H1 (cell line): ENCODE results near the gene TSPEAR. TPM values are rescaled to one million over a fixed set of nuclear protein-coding genes. Genes with fewer than 3 reads are reported as not detected.

Experiments
- CTCF ChIA-PET: fragments of 300-600 bp; sonication (Branson Sonifier 250); formaldehyde crosslinking; loops from one replicate; lab custom pipeline; 2021; ENCODE audit not compliant: partially characterized antibody; lab: Charles Lee
- POLR2A ChIA-PET: fragments of 300-600 bp; sonication (Branson Sonifier 250); formaldehyde crosslinking; loops from one replicate; lab custom pipeline; 2021; ENCODE audit warnings: inconsistent platforms; ENCODE audit not compliant: partially characterized antibody; lab: Charles Lee
- DNase-seq, 2 experiments: peaks; one replicate each; pipeline versions ENCODE4 v3.0.0 to v3.0.0-alpha.2; 2010 to 2022; ENCODE audit warnings: low spot score in 2 of 2, low read depth in 1 of 2, mixed read lengths in 1 of 2
- FAIRE-seq: peaks from 2 replicates; lab custom pipeline; 2011; peaks lifted over from hg19 to GRCh38; lab: Jason Lieb, UNC
- H2AFZ ChIP-seq: 2 replicates; pipeline ENCODE4 v1.8.1; 2012; ENCODE audit warnings: low read length, inconsistent platforms
- H2AK5ac ChIP-seq: 2 replicates; pipeline ENCODE4 v1.6.1; 2013; ENCODE audit warnings: low read depth, low read length
- H2BK120ac ChIP-seq: replicated peaks from 2 replicates; pipeline ENCODE3; 2013; ENCODE audit warnings: low read depth, low read length, inconsistent platforms
- H2BK12ac ChIP-seq: 2 replicates; pipeline ENCODE4 v1.6.1; 2013; ENCODE audit warnings: low read depth, low read length
- H2BK15ac ChIP-seq: 2 replicates; pipeline ENCODE4 v1.6.1; 2013; ENCODE audit warnings: low read length
- H2BK20ac ChIP-seq: 2 replicates; pipeline ENCODE4 v1.6.1; 2013; ENCODE audit warnings: low read length
- H2BK5ac ChIP-seq: 2 replicates; pipeline ENCODE4 v1.6.1; 2013; ENCODE audit warnings: low read depth, low read length
- H3K14ac ChIP-seq: 2 replicates; pipeline ENCODE4 v1.6.1; 2013; ENCODE audit warnings: inconsistent platforms; ENCODE audit not compliant: insufficient read length
- H3K18ac ChIP-seq: 2 replicates; pipeline ENCODE4 v1.6.1; 2013; ENCODE audit warnings: low read length; ENCODE audit errors: extremely low read depth
- H3K23ac ChIP-seq: 2 replicates; pipeline ENCODE4 v1.6.1; 2013; ENCODE audit warnings: inconsistent platforms; ENCODE audit not compliant: insufficient read length
- H3K23me2 ChIP-seq: 2 replicates; pipeline ENCODE4 v1.6.1; 2013; ENCODE audit warnings: low read depth, low read length
- H3K27ac ChIP-seq: 2 replicates; pipeline ENCODE4 v1.6.1; 2011; ENCODE audit warnings: low read depth, low read length, inconsistent platforms
- H3K27me3 ChIP-seq, 4 experiments: replicated peaks in 1 of 4; 1 replicate in 1 of 4; 2 replicates in 3 of 4; pipeline versions ENCODE4 v1.6.1 to v1.8.1; 2011 to 2013; ENCODE audit warnings: low read length in 3 of 4, mild to moderate bottlenecking in 3 of 4, inconsistent platforms in 2 of 4, mixed read lengths in 2 of 4, moderate library complexity in 1 of 4; ENCODE audit not compliant: control insufficient read depth in 3 of 4, insufficient read depth in 3 of 4; ENCODE audit errors: extremely low read depth in 1 of 4
- H3K36me3 ChIP-seq, 4 experiments: 2 replicates each; pipeline versions ENCODE4 v1.6.1 to v1.8.1; 2011 to 2013; ENCODE audit warnings: mild to moderate bottlenecking in 4 of 4, low read length in 3 of 4, moderate library complexity in 2 of 4, control low read depth in 1 of 4, inconsistent platforms in 1 of 4; ENCODE audit not compliant: insufficient read depth in 4 of 4, control insufficient read depth in 2 of 4
- H3K4ac ChIP-seq: replicated peaks from 2 replicates; pipeline ENCODE3; 2013; ENCODE audit warnings: low read length, low read depth, mixed read lengths, inconsistent platforms; ENCODE audit not compliant: insufficient read length
- H3K4me1 ChIP-seq, 4 experiments: replicated peaks in 1 of 4; 1 replicate in 1 of 4; 2 replicates in 3 of 4; pipeline versions ENCODE4 v1.6.1 to v1.8.1; 2011 to 2013; ENCODE audit warnings: low read length in 3 of 4, inconsistent platforms in 2 of 4, mixed read lengths in 1 of 4; ENCODE audit not compliant: insufficient read depth in 4 of 4, control insufficient read depth in 3 of 4
- H3K4me2 ChIP-seq, 2 experiments: 2 replicates each; pipeline versions ENCODE4 v1.6.1 to v1.8.1; 2011 to 2013; ENCODE audit warnings: low read depth in 2 of 2, low read length in 2 of 2, control low read depth in 1 of 2, inconsistent platforms in 1 of 2, mild to moderate bottlenecking in 1 of 2; ENCODE audit not compliant: insufficient read depth in 1 of 2
- H3K4me3 ChIP-seq, 4 experiments: fragments of 200-600, 300-600 bp in 1 of 4; sonication (generic), shearing (Covaris generic), sonication (Bioruptor Twin) in 1 of 4; 2 replicates each; pipeline versions ENCODE4 v1.5.1 to v1.8.1; 2011 to 2016; ENCODE audit warnings: low read length in 4 of 4, low read depth in 3 of 4, control low read depth in 2 of 4, inconsistent platforms in 2 of 4, mild to moderate bottlenecking in 2 of 4, mixed read lengths in 1 of 4, moderate library complexity in 1 of 4; ENCODE audit not compliant: insufficient read depth in 2 of 4; ENCODE audit errors: extremely low read depth in 1 of 4
- H3K56ac ChIP-seq: replicated peaks from 2 replicates; pipeline ENCODE3; 2013; ENCODE audit warnings: low read depth, mild to moderate bottlenecking, mixed read lengths, low read length, inconsistent platforms; ENCODE audit not compliant: insufficient read length
- H3K79me1 ChIP-seq: 2 replicates; pipeline ENCODE4 v1.6.1; 2013; ENCODE audit warnings: low read depth, low read length, control low read depth
- H3K79me2 ChIP-seq, 2 experiments: 2 replicates each; pipeline versions ENCODE4 v1.6.1 to v1.8.1; 2012 to 2013; ENCODE audit warnings: low read length in 2 of 2, mild to moderate bottlenecking in 2 of 2, inconsistent platforms in 1 of 2; ENCODE audit not compliant: insufficient read depth in 2 of 2, control insufficient read depth in 1 of 2
- H3K9ac ChIP-seq, 4 experiments: replicated peaks in 1 of 4; 1 replicate in 1 of 4; 2 replicates in 3 of 4; pipeline versions ENCODE4 v1.6.1 to v1.8.1; 2011 to 2013; ENCODE audit warnings: low read depth in 3 of 4, low read length in 3 of 4, control low read depth in 2 of 4, mild to moderate bottlenecking in 2 of 4, moderate library complexity in 2 of 4, inconsistent platforms in 1 of 4; ENCODE audit errors: extremely low read depth in 1 of 4
- H3K9me3 ChIP-seq, 2 experiments: 2 replicates each; pipeline versions ENCODE4 v1.6.1 to v1.8.1; 2012 to 2013; ENCODE audit warnings: mild to moderate bottlenecking in 2 of 2, moderate library complexity in 2 of 2, control low read depth in 1 of 2, inconsistent platforms in 1 of 2, low read depth in 1 of 2, low read length in 1 of 2, mixed read lengths in 1 of 2; ENCODE audit not compliant: insufficient read depth in 2 of 2
- H4K20me1 ChIP-seq, 2 experiments: replicated peaks in 1 of 2; 2 replicates each; pipeline versions ENCODE3 to v1.8.1; 2011 to 2013; ENCODE audit warnings: inconsistent platforms in 2 of 2, low read length in 2 of 2, mild to moderate bottlenecking in 1 of 2; ENCODE audit not compliant: insufficient read depth in 2 of 2, control insufficient read depth in 1 of 2
- H4K5ac ChIP-seq: 2 replicates; pipeline ENCODE4 v1.6.1; 2013; ENCODE audit warnings: low read length, low read depth, mixed read lengths, inconsistent platforms; ENCODE audit not compliant: insufficient read length
- H4K8ac ChIP-seq: 2 replicates; pipeline ENCODE4 v1.8.0; 2013; ENCODE audit warnings: mild to moderate bottlenecking, moderate library complexity, low read length, inconsistent platforms; ENCODE audit not compliant: insufficient read depth; ENCODE audit errors: extremely low read depth
- H4K91ac ChIP-seq: replicated peaks from 2 replicates; pipeline ENCODE3; 2013; ENCODE audit warnings: low read length, mixed read lengths, inconsistent platforms; ENCODE audit not compliant: insufficient read length
- ASH2L ChIP-seq: fragments of 200-600, 300-600 bp; sonication (generic); IDR thresholded peaks from one replicate; pipeline ENCODE4 v1.7.1; 2017; ENCODE audit warnings: low read length
- BRCA1 ChIP-seq: IDR thresholded peaks from 2 replicates; pipeline ENCODE4 v1.6.1; 2012; ENCODE audit warnings: low read depth, low read length, improper control_type of control experiment
- GTF2F1 ChIP-seq: IDR thresholded peaks from 2 replicates; pipeline ENCODE4 v1.6.1; 2012; ENCODE audit warnings: low read depth, low read length, improper control_type of control experiment, borderline replicate concordance
- KDM1A ChIP-seq: fragments of 200-600, 300-600 bp; sonication (generic); IDR thresholded peaks from 2 replicates; pipeline ENCODE4 v1.7.1; 2016; ENCODE audit warnings: mild to moderate bottlenecking, low read length, borderline replicate concordance
- KDM5A ChIP-seq: fragments of 200-600 bp; IDR thresholded peaks from 2 replicates; pipeline ENCODE4 v1.7.1; 2012; ENCODE audit warnings: mild to moderate bottlenecking, low read length, inconsistent platforms, mixed read lengths
- MAFK ChIP-seq: IDR thresholded peaks from 2 replicates; pipeline ENCODE4 v1.6.1; 2012; ENCODE audit warnings: low read depth, mild to moderate bottlenecking, improper control_type of control experiment, low read length
- NANOG ChIP-seq: IDR thresholded peaks from 2 replicates; pipeline ENCODE4 v1.6.1; 2011; ENCODE audit warnings: low read length, low read depth, mild to moderate bottlenecking, inconsistent platforms; ENCODE audit not compliant: insufficient read depth, poor library complexity, severe bottlenecking
- NRF1 ChIP-seq: IDR thresholded peaks from 2 replicates; pipeline ENCODE4 v1.6.1; 2011; ENCODE audit warnings: mild to moderate bottlenecking, low read depth, low read length, improper control_type of control experiment
- ZNF274 ChIP-seq: IDR thresholded peaks from 2 replicates; pipeline ENCODE4 v1.7.0; 2012; ENCODE audit warnings: low read length, borderline replicate concordance; ENCODE audit errors: extremely low read depth
- WGBS, 2 experiments: shearing (Covaris generic) in 1 of 2; methylation state at CpG; one replicate each; pipeline versions ENCODE4 v1.1.6 to v1.1.7; 2013 to 2015; ENCODE audit warnings: low lambda C conversion rate in 2 of 2, mixed read lengths in 2 of 2, inconsistent platforms in 1 of 2, low coverage in 1 of 2, missing lambda C conversion rate in 1 of 2; ENCODE audit not compliant: insufficient replicate concordance in 2 of 2, insufficient coverage in 1 of 2, insufficient read length in 1 of 2; ENCODE audit errors: extremely low coverage in 1 of 2, missing lambda C conversion rate in 1 of 2; 5-methylcytosine and 5-hydroxymethylcytosine counted together
- polyA plus RNA-seq, 7 experiments: library from polyadenylated mRNA; depleted of rRNA in 3 of 7; stranded (reverse) in 5 of 7; unstranded in 2 of 7; fragments of >200 nt in 5 of 7; fragments of 200-250 nt in 2 of 7; gene quantifications; 1 replicate in 5 of 7; 2 replicates in 1 of 7; 4 replicates in 1 of 7; pipeline versions ENCODE4 v1.2.1 to v1.2.3, GENCODE V29; 2011 to 2013; ENCODE audit warnings: missing spikeins in 2 of 7, mixed read lengths in 2 of 7
- total RNA-seq: library from RNA; stranded (reverse); fragmentation: NEBNext Ultra II Directional; extraction: Animal tissue kit (Norgen Biotek cat#: 25700); gene quantifications from 2 replicates; pipeline ENCODE4 v1.2.1, GENCODE V29; 2021

The TSPEAR gene
- total and polyA plus RNA-seq, 2 of the 8 experiments (the other 6 are each of a cell fraction or from before 2014, with no cell fraction given) = 0.58 to 0.89 TPM

- H3K27ac ChIP-seq = no peak overlapping the region
- no peak overlapping the region for H2AFZ ChIP-seq
- H3K27me3 ChIP-seq = no peaks in the 10 kb centered on the region
- TF ChIP-seq NANOG (no peak), GTF2F1 (no peak), BRCA1 (no peak), ASH2L (no peak), NRF1 (no peak), KDM1A (no peak), ZNF274 (no peak), MAFK (no peak), KDM5A (no peak)
- no peak overlapping the region for H4K5ac ChIP-seq
- H3K4me2 ChIP-seq = no peak overlapping the region
- peaks cover 0 to 4% of the 10 kb centered on the region in 2 experiments; a peak in 1 of 4 replicates for H3K9me3 ChIP-seq
- ChIA-PET CTCF (interaction anchor here (1.4 to 3.8 kb wide), 4 partner anchors 9 to 99 kb away, joined by 3 to 13 read pairs (median 5); no protein-coding TSS in a partner anchor), POLR2A (interaction anchor here (0.8 to 2.2 kb wide), 2 partner anchors 13 to 121 kb away, joined by 3 to 4 read pairs; partner anchors contain the start of genes KRTAP10-4 and KRTAP12-1)
- H2BK12ac ChIP-seq = peak overlapping the region; percentile 80; the same call in 1 of the 2 replicates
- no peaks in the 10 kb centered on the region for H4K20me1 ChIP-seq
- H3K56ac ChIP-seq = no peak overlapping the region
- no peak overlapping the region for H3K14ac ChIP-seq
- peak overlapping the region; percentile 44; the same call in 1 of the 2 replicates for H3K18ac ChIP-seq
- no peak overlapping the region; the same call in 1 of the 2 replicates for H2AK5ac ChIP-seq
- H3K36me3 ChIP-seq = no peaks in the 10 kb centered on the region
- H4K8ac ChIP-seq = no peak overlapping the region
- no peaks in the 10 kb centered on the region for H3K23me2 ChIP-seq
- DNase-seq = no peak
- H3K79me2 ChIP-seq = no peaks in the 10 kb centered on the region
- peaks cover 0 to 28% (median 16%) of the 10 kb centered on the region in 4 experiments; a peak in 6 of 7 replicates for H3K4me1 ChIP-seq
- H3K4me3 ChIP-seq = no peak overlapping the region
- WGBS, 2 experiments = 90% methylated on average over 11 of the region's 11 CpGs; no CpG with 5 or more reads in 1 of the 2 experiments
- no peak overlapping the region for H2BK20ac ChIP-seq
- H3K9ac ChIP-seq = no peak overlapping the region
- no peak overlapping the region for H2BK120ac ChIP-seq
- no peak overlapping the region for H3K4ac ChIP-seq
- no peak overlapping the region for H4K91ac ChIP-seq
- peaks cover 3% of the 10 kb centered on the region; the same call in 1 of the 2 replicates for H3K79me1 ChIP-seq
- 0 out of 2 replicates have a peak overlapping the region, but pooled peaks have one; percentile 2 for H2BK5ac ChIP-seq
- no peak for FAIRE-seq
- no peak overlapping the region for H2BK15ac ChIP-seq
- no peak overlapping the region for H3K23ac ChIP-seq
Observed at GRCh38 chr21:44694776-44695175, 16.6 kb downstream of the TSPEAR start.
